ENCODE results near the gene B3GALT6. TPM values are rescaled to one million over a fixed set of nuclear protein-coding genes. Genes with fewer than 3 reads are reported as not detected.
A peak's percentile ranks its signal among the peaks of the same experiment; 100 is the strongest.

Gene B3GALT6
- total and polyA plus RNA-seq, 10 donors: 7.9 to 25.1 (median 18.4) TPM

GRCh38 chr1:1208713-1209433, 23.2 kb upstream of the B3GALT6 start:
- H3K4me3 ChIP-seq: peak overlapping the region in 5 of 8 donors; percentile 1 to 53 (median 16)
- TF ChIP-seq POLR2AphosphoS5 (IDR thresholded peaks at IDR 0.05) (peak in 1 of 3 donors; percentile 35), POLR2A (IDR thresholded peaks at IDR 0.05) (no peak)
- intact Hi-C loops (cut with DNase I; ENCODE audit: low total_unique reads): no loop called here
- peak; percentile 79 for DNase-seq
- 17 to 29% (median 22%) methylated on average over 35 to 38 of the region's 38 CpGs for WGBS, 5 donors
- peaks cover 0 to 7% (median 0%) of the 10 kb centered on the region in 6 donors for H3K36me3 ChIP-seq
- H3K27ac ChIP-seq: peak overlapping the region in 6 of 8 donors; percentile 2 to 77 (median 48)
- peaks cover 46 to 96% (median 69%) of the 10 kb centered on the region in 6 donors for H3K4me1 ChIP-seq
- H3K27me3 ChIP-seq (replicated peaks in 1 of 7): peaks cover 0 to 88% (median 27%) of the 10 kb centered on the region in 7 donors
- H3K9me3 ChIP-seq: no peaks in the 10 kb centered on the region

GRCh38 chr1:1210726-1211540, 21.1 kb upstream of the B3GALT6 start:
- H3K27me3 ChIP-seq (replicated peaks in 1 of 7): peaks cover 0 to 73% (median 20%) of the 10 kb centered on the region in 7 donors
- H3K4me1 ChIP-seq: peaks cover 61 to 99% (median 80%) of the 10 kb centered on the region in 6 donors
- H3K27ac ChIP-seq: no peak overlapping the region
- no peaks in the 10 kb centered on the region for H3K9me3 ChIP-seq
- peaks cover 0 to 14% (median under 1%) of the 10 kb centered on the region in 6 donors for H3K36me3 ChIP-seq
- no peak overlapping the region for H3K4me3 ChIP-seq
- peak; percentile 73 for DNase-seq
- intact Hi-C loops (cut with DNase I; ENCODE audit: low total_unique reads): no loop called here
- WGBS, 5 donors: 89 to 96% (median 93%) methylated on average over 26 to 31 of the region's 31 CpGs
- TF ChIP-seq POLR2A (IDR thresholded peaks at IDR 0.05): no peak
- TF ChIP-seq CTCF (IDR thresholded peaks at IDR 0.05 in 8 of 11, conservative IDR thresholded peaks at IDR 0.05 in 3 of 11): no peak

GRCh38 chr1:1211541-1212441, 20.2 kb upstream of the B3GALT6 start:
- intact Hi-C loops (cut with DNase I; ENCODE audit: low total_unique reads): no loop called here
- Histone ChIP-seq H3K36me3 (peaks cover 0 to 22% (median 6%) of the 10 kb centered on the region in 6 donors), H3K27ac (peak overlapping the region in 4 of 8 donors; percentile 75 to 82 (median 79)), H3K9me3 (no peaks in the 10 kb centered on the region), H3K27me3 (replicated peaks in 1 of 7) (peaks cover 0 to 65% (median 12%) of the 10 kb centered on the region in 7 donors), H3K4me1 (peaks cover 54 to 99% (median 73%) of the 10 kb centered on the region in 6 donors), H3K4me3 (peak overlapping the region in 5 of 8 donors; percentile 4 to 64 (median 40))
- DNase-seq: peak; percentile 73
- TF ChIP-seq POLR2A (IDR thresholded peaks at IDR 0.05) (no peak), CTCF (IDR thresholded peaks at IDR 0.05 in 8 of 11, conservative IDR thresholded peaks at IDR 0.05 in 3 of 11) (no peak), POLR2AphosphoS5 (IDR thresholded peaks at IDR 0.05) (no peak)
- WGBS, 5 donors: 78 to 90% (median 83%) methylated on average over 20 to 28 of the region's 28 CpGs

GRCh38 chr1:1212780-1213344, 19.2 kb upstream of the B3GALT6 start:
- Histone ChIP-seq H3K27ac (peak overlapping the region in 7 of 8 donors; percentile 32 to 82 (median 75)), H3K36me3 (peaks cover 0 to 33% (median 17%) of the 10 kb centered on the region in 6 donors), H3K4me3 (peak overlapping the region; percentile 22 to 64 (median 36)), H3K9me3 (no peaks in the 10 kb centered on the region), H3K4me1 (peaks cover 45 to 91% (median 65%) of the 10 kb centered on the region in 6 donors), H3K27me3 (replicated peaks in 1 of 7) (peaks cover 0 to 54% (median 4%) of the 10 kb centered on the region in 7 donors)
- TF ChIP-seq POLR2A (IDR thresholded peaks at IDR 0.05) (no peak), CTCF (IDR thresholded peaks at IDR 0.05 in 8 of 11, conservative IDR thresholded peaks at IDR 0.05 in 3 of 11) (no peak), POLR2AphosphoS5 (IDR thresholded peaks at IDR 0.05) (peak; percentile 72 to 85 (median 81))
- 0 to 2% (median 1%) methylated on average over 14 to 24 of the region's 24 CpGs for WGBS, 5 donors
- DNase-seq: peak; percentile 92
- intact Hi-C loops (cut with DNase I; ENCODE audit: low total_unique reads): no loop called here

All from spleen (tissue), 11 donors.